Measurements from ENCODE around the gene CSF1.

- TF ChIP-seq CTCF (IDR thresholded peaks at IDR 0.05; ENCODE audit: poor library complexity) = no peak
- TF ChIP-seq EZH2 (IDR thresholded peaks at IDR 0.05; ENCODE audit: borderline replicate concordance) = no peak
- TF ChIP-seq EZH2phosphoT487 (IDR thresholded peaks at IDR 0.05; ENCODE audit: low read depth, severe bottlenecking, unreplicated experiment) = no peak
Observed at GRCh38 chr1:109929588-109930251, 19.1 kb downstream of the CSF1 start.
